DOHH2 (cell line): Measurements from ENCODE around the gene NOC4L.

Source experiments
- CTCF ChIP-seq: fragments of 200-600 bp; sonication (generic); IDR thresholded peaks from one replicate; pipeline ENCODE4 v1.5.1; 2014; ENCODE audit warnings: antibody characterized with exemption, mild to moderate bottlenecking, low read depth, low read length; ENCODE audit not compliant: poor library complexity, severe bottlenecking
- EZH2phosphoT487 ChIP-seq: fragments of 200-600 bp; sonication (generic); IDR thresholded peaks from 2 replicates; pipeline ENCODE4 v1.6.1; 2017; ENCODE audit warnings: borderline replicate concordance, mild to moderate bottlenecking, antibody characterized with exemption, low read length, moderate library complexity, mixed read lengths

DNA sequence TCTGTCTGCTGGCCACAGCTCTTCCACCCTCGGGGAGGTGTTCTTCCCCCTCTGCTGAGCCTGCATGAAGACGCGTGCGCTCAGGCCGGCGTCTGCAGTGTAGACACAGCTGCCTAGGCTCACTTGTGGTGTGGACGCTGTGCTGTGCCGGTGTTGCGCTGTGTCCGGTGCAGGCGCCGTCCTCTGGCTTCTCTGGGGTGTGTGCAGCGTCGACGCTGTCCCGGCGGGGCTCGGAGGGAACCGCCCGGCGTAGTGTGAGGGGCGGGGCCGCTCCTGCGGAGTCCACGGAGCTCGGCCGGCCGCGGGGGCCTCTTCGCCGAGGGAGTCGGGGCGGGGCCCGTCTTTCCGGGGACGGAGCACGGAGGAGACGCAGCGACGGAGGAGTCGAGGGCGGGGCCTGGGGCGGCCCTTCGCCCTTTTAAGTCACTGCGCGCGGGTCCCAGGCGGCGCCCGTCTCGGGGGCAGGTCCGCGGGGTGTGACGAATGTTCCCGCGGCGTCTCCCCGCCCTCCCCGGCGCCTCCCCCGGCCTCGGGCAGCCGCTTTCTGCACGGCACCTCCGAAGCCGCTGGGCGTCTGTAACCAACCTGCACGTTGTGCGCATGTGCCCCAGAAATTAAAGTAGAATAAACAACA lies 45.2 kb downstream of the NOC4L start:
- no peak for TF ChIP-seq CTCF
- no peak for TF ChIP-seq EZH2phosphoT487
